Measurements from ENCODE around the gene CDH6. TPM values are rescaled to one million over a fixed set of nuclear protein-coding genes. Genes with fewer than 3 reads are reported as not detected.
A peak's percentile ranks its signal among the peaks of the same experiment; 100 is the strongest.

Gene CDH6
- total RNA-seq, 1 experiment from 2014 or later: not detected

DNA sequence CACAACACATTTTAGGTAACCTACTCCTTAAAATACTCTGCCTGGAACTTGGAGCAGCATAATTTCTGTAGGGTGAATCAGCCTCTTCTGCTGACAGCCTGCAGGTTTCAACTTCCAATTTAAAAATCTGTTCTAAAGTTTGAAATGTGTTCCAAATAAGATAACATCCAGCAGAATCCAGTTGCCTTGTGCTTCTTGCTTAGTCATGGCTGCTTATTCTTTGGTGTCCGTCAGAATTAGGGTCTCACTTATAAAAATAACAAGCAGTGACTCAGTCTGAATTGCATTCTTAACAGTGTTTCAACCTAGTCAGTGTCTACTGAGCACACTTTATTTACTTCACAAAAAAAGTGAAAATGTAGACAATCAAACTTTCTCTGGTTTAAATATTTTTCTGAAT, 3.7 kb downstream of the CDH6 start:
- DNase-seq (ENCODE audit: low spot score): peak; percentile 5

DNA sequence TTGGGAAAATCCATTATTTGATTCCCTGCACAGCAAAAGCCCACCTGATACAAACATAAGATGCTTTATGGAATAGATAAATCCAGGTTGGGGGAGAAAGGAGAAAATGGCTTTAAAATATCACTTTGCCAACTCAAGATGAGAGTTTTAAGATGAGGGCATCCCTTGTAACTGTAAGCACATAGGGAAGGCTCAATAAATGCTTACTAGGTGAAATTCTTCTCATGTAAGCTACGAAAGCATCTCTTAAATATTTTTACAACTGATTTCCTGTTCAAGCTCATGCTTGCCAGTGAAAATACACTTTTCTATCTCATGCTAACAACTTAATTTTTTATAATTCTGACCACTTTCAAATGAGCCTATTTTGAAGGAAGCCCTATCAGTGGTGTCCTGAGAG, 11.5 kb downstream of the CDH6 start:
- no peak for DNase-seq (ENCODE audit: low spot score)

DNA sequence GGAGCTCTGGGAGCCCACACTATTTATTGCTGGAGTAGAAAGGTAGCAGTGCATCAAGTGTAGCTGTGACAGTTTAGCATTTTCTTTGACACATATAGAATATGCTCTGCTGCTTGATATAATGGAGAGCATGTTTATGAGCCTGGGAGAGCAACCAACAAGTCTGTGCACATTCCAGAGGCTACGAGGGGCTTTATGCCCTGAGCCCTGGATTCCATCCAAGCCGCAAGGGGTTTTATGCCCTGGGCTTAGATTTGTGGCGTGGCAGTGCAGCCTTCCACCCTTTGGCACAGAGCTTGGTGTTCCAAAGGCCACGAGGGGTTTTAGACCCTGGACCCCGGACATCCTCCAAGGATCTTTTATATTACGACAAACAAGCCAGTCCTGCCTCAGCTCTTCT, 14.6 kb downstream of the CDH6 start:
- no peak for DNase-seq (ENCODE audit: low spot score)

DNA sequence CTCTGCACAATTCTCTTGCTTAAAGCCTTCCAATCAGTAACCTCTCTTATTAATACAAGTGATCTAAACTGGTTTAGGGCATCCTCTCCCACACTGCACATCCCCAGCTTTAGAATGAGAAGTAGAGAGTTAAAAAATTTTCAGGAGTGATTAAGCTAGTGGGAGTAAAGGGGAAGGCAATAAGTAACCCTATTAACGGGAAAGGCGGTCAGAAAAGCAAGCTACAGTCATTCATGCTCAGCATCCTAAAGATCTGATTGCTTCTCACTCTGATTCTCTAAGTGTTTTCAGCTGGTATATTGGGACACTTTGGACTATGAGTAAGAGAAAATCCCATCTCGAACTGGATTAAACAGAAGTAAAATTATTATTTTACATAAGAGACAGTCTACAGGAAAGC, 15.8 kb downstream of the CDH6 start:
- no peak for DNase-seq (ENCODE audit: low spot score)

DNA sequence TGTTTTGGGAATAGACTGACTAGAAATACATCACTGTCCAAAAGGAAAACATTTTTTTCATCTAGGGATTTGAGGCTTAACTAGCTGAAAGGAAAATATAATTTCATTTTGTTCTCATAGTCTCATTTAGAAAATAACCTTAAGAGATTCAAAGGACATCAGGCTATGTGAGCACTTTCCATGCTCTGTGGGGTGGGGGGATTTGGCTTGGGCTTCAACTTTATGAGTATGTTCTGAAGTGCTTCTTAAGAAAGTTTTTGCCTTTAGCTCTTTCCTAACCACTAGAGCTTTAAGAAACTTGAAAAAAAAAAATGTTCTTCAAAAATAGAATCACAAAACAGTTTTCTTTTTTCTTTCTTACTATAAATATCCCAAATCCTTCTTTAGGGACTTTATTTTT, 17.6 kb downstream of the CDH6 start:
- DNase-seq (ENCODE audit: low spot score): no peak

DNA sequence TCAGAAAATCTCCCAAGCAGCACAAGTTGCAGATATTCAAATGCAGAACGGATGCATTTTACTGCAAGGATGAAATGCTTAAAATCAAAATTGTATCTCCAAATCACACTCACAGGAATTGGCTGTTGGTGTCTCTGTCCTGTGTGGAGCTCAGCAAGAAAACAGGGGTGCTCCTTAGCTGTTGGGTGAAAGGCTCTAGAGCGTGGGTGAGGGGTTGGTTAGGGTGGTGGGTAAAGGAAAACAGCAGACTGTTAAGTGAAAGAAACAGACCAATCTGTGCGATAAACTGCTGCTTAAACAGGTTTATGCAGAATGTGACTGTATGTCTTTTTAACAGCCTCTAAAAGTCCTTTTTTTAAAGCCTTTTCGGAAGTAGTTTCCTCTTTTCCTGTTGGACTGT, 19.8 kb downstream of the CDH6 start:
- DNase-seq (ENCODE audit: low spot score): no peak

DNA sequence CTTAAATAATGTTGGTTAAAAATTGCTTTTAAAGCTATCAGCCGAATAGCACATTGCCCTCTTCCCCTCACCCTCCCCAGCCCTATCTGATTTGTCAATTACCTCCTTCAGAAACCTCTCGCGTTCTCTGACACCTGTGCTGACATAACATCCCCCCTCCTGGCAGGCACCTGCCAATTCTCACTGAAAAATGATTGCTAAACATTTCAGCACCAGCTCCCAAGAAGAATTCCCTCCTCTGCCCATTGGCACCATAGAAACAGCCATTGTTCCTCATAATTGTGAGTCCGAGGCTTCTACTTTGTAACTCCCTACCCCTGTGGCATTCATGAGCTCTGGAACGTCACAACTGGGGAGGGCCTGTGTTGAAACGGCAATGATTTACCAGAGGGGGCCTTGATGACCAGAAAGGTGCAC, 20.2 kb downstream of the CDH6 start:
- DNase-seq (ENCODE audit: low spot score): no peak

DNA sequence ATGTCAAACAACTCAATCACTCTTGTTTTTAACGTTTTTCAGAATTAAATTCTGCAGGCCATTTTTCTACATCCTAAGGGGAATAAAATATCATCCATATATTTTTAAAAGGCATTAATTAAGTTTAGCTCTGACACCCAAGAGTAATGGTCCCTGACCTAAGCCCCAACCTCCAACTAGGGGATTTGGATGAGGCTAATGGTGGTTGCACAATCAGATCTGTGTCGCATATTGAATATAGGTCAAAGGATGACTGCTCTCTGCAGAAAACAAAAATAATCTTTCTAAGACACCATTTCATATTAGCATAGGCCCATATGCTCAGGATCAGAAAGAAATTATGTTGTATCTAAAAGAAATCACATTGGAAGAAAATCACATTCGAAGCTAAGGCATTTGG, 20.7 kb downstream of the CDH6 start:
- no peak for DNase-seq (ENCODE audit: low spot score)

DNA sequence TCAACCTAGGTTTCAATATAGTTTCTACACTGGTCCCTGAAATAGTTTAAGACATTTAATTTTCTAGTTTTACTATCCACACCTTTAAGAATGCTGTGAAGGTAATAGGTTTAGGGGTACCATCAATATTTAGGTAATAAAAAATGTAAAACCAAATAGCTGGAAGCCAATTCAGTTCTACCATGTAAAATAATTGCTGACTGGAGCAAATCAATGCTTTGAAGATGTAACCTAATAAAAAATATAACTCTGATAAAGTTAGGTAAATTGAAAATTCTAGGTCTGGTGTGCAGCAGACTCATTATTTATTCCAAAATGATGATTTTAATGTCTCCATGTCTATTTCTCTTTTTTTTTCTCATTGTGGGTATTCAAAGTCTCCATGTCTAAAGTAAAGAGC, 21.8 kb downstream of the CDH6 start:
- DNase-seq (ENCODE audit: low spot score): no peak

DNA sequence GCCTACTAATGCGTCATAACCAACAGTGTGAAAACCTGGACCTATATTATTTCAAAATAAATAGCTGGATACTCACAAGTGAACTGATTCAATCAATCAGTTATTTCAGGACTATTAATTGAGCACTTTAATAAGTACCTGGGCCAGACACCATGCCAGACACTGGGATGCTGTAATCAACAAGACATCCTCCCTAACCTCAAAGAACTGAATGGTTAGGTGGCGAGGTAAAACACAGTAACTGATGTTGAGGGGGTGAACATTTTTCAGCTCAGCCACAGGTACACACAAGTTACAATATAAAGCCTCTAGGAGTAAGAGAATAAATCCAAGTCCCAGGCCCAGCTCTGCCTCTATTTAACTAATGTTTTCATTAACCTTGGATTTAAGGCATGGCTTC, 24.0 kb downstream of the CDH6 start:
- no peak for DNase-seq (ENCODE audit: low spot score)

DNA sequence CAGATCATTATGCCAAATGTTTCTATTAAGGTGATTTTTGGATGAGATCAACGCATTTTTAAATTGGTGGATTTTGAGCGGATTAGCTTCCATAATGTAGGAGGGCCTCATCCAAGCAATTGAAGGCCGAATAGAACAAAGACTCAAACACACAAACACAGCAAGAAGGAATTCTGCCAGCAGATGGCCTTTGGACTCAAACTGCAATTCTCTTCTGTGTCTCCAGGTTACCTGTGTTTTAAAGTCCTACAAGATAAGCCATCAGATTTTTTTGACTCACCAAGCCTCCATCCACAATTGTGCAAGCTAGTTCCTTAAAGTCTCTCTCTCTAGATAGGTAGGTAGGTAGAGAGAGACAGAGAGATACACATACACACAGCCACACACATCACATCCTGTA, 25.5 kb downstream of the CDH6 start:
- no peak for DNase-seq (ENCODE audit: low spot score)

DNA sequence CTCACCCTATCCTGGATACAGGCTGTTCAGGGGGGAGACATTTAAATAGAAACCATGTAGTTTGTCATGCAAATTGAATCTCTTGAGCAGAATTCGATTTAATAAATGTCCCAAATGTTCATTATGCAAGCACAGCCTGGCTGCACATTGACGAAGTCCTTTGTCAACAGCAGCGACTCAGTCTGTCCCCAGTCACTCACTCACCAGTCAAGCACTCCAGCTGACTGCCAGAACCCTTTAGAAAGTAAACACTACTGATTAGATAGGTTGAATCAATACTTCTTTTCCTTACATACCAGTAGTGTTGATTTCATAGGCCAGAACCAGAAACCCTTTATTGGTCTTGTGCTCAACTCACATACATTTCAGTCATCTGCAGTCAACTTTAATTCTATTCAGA, 27.5 kb downstream of the CDH6 start:
- no peak for DNase-seq (ENCODE audit: low spot score)

DNA sequence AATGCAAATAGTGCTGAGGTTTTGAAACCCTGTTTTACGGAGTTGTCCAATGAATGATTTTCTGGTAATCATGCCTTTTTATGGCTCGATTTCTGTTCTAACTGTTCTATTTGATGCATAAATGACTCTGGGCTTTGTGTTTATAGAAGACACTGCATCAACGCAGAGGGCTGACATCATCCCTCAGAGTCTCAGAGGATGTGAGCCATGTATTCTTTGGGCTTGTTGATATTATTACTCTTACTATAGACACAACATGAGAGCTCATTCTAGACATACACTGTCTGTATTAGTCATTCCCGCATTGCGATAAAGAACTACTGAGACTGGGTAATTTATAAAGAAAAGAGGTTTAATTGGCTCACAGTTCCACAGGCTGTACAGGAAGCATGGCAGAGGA, 31.6 kb downstream of the CDH6 start:
- DNase-seq (ENCODE audit: low spot score): no peak

DNA sequence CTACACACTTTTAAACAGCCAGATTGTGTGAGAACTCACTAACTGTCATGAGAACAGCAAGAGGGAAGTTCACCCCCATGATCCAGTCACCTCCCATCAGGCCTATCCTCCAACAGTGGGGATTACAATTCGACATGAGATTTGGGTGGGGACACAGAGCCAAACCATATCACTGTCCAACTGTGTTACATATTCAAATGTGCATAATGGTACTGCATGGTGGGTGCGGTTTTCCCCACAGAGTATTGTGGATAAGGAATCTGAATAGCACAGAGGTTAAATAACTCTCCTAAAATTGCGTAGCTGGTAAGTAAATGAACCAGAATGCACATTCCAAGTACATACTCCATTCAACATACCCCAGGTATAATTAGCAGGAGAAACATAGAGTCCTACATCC, 32.1 kb downstream of the CDH6 start:
- no peak for DNase-seq (ENCODE audit: low spot score)

DNA sequence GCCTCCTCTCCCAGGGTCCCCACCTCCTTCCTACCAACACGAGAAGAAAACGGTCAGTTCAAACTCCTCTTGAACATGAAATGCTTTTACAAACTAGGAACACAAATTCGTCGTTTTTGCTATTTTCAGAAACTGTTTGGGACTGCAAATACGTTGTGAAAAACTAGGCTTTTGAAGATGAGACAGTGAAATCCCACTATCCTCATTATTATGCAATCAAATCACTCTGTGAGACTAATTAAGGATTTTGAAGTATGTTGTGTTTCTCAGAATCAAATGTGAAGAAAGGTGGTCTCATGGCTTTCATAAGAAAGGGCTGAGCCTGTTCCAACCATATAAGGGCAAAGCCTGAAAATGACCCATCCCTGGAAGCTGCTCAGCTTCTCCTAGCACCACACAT, 33.2 kb downstream of the CDH6 start:
- no peak for DNase-seq (ENCODE audit: low spot score)

DNA sequence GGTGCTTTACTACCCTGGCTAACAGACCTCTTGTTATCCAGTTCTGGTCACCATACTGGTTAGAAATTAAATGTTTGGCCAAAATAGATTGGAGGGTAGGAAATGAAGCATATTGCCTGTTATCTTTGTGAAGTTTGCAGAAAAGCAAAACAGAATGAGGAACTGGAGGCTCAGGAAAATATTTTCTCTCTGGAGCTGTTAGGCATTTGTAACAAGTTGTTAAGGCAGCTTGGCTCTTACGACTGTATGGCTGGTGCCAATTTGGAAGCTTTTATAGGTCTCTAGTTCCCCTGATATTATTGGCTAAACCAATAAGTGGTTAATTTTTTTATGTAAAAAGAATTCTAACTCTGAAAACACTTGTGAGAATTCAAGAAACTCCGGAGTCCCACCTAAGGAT, 35.8 kb downstream of the CDH6 start:
- no peak for DNase-seq (ENCODE audit: low spot score)

DNA sequence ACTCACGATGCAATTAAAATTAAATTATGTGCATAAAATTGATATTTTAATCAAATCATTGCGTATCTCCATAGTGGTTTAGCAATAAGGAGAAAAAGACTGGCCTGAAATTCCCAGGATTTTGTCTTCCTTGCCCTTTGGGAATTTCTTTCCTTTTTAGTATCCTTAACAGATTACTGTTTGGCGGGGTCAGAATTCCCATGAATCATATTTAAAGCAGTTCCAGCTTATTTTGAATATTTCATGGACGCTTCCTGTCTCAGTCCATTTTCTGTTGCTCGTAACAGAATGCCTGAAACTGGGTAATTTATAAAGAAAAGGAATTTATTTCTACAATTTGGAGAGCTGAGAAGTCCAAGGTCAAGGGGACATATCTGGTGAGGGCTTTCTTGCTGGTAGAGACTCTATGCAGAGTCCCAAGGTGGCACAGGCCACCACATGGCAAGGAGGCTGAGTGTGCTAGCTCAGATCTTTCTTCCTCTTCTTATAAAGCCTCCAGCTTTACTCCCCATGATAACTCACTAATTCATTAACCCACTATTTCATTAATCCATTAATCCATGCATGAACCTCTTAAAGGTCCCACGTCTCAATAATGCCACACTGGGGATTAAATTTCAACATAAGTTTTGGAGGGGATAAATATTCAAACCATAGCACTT, 37.8 kb downstream of the CDH6 start:
- DNase-seq (ENCODE audit: low spot score): no peak

DNA sequence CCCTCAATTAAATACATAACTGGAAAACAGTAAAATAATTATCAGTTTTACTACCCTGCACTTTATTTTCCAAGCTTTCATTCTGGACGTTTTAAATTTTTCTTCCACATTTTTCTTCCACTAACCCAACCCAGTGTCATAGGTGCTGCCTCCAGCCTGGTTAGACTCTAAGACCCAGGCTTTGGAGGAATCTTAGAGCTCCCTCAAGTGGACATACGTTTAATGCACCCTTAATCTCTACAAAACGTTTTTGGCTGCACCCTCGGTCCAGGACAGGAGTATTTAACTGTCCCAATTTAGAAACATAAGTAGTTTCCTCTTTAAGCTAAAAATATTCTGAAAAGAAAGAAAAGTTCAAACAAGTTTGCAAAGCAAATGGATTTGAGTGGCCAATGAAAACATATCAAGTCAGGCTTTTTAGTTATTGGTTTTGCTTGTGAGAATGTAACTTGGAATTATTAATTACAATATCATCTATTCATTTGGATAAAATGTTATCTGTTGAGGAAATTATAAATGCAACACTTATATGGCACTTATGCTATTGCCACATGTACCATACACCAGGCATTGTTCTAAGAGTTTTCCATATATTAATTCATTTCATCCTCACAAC, 38.9 kb downstream of the CDH6 start:
- DNase-seq (ENCODE audit: low spot score): peak; percentile 50

DNA sequence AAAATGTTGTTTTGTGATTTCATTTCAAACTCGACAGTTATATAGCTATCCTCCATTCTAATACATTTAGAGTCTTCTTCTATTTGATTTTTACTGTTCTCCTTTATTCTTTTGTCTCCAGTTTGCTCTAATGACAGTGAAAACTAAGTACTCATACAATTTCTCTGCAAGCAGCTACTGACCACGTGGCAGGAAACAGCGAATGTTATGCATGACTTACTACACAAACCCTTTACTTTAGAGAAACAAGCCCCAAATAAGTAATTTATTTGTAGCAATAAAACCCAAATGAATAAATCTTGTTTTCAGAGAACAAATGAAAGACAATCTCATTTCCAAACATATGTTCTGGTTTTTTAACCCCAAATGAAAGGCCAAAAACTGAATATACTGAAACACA, 41.9 kb downstream of the CDH6 start:
- DNase-seq (ENCODE audit: low spot score): no peak

DNA sequence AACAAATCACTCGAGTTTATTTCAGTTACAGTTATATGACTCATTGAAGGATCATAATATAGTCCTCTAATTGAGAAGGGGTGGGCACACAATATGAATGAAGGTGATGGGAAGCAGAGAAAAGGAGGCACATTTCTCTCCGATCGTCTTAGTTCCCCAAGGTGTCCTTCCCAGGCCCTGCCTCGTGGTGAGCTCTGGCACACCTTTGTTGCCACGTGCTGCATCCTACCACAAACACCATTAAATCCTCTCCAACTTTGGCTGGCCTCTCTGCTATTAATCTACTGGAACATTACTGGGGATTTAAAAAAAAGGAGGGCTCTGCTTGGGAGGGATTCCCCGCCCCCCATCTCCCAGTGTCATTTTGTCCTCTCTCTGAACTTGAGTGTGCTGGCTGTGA, 42.9 kb downstream of the CDH6 start:
- DNase-seq (ENCODE audit: low spot score): no peak

DNA sequence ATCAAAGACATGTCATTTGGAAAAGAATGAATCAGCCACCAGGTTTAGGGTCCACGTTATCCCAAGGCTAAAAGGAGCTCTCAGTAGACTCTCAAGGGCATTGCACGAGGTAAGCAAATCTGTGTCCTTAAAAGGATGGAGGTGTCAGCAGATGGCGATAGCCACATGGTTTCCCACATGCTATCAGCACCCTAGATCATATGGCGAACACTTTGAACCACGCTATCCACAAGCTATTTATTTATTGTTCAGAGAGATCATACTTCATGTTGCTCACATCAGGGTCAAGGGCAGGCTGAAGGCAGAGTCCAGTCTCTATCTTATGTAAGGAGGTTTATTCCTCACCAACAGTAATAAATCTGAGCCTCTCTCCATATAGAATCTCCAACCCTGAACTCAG, 43.7 kb downstream of the CDH6 start:
- DNase-seq (ENCODE audit: low spot score): peak; percentile 11

DNA sequence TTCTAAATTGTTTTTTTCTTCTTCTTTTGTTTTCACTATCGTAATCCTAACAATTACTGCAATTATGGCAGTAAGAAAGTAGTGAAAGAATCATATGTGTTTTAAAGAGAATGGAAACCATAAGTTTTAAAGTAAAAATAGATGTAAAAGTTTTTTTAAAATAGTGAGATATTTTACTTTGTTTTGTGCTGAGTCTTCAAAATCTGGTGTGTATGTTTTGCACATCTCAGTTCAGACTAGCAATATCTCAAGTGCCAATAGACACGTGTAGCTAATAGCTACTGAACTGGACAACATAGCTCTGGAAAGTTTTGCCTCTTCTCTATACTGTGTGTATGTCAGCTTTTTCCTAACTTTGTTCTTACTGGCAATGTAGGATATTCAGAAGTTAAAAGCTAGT, 45.0 kb downstream of the CDH6 start:
- DNase-seq (ENCODE audit: low spot score): no peak

DNA sequence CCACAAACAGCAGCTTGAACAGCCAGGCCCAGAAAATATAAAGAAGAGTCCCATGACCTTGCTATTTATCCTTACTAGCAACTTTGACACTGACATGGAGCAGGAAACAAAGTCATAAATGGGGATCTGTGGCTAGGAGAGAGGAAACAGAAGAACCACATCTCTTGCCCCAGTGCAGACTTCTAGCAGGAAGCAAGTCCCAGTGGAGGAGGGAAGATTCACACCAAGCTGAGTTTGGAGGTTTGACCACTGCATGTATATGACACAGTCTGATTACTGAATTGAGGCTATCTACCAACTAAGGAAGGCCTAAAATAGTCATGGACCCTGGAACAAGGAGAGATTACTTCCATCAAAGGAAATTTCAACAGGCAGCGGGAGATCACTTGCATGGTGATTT, 51.4 kb downstream of the CDH6 start:
- no peak for DNase-seq (ENCODE audit: low spot score)

DNA sequence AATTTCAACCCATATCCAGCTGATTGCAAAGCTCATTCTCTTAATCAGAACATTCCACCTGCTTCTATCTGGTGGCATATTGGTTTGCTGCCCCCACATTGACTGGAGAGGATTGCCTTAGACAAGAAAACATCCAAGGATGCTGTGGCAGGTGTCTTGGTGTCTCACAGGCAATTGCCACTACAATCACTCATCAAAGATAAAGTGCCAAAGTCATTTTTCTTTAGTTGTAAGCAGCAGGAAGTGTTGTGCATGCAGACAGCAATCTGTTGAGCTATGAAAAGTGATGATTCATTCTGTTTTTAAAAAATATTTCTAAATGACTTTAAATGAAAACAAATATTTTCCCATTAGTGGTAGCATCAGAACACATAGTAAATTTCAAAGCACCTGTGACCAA, 53.9 kb downstream of the CDH6 start:
- no peak for DNase-seq (ENCODE audit: low spot score)
